ENCODE results near the gene RAVER1. TPM values are rescaled to one million over a fixed set of nuclear protein-coding genes. Genes with fewer than 3 reads are reported as not detected.
A peak's percentile ranks its signal among the peaks of the same experiment; 100 is the strongest.

Gene RAVER1
- total and polyA plus RNA-seq, 2 of the 13 experiments (the other 11 are each of a cell fraction or from before 2014, with no cell fraction given) = 3.6 to 7.9 TPM

GRCh38 chr19:10380313-10381102 is 47.2 kb upstream of the RAVER1 start, which contains the start of gene TYK2 (continued):
- TF ChIP-seq, protein P1, sequence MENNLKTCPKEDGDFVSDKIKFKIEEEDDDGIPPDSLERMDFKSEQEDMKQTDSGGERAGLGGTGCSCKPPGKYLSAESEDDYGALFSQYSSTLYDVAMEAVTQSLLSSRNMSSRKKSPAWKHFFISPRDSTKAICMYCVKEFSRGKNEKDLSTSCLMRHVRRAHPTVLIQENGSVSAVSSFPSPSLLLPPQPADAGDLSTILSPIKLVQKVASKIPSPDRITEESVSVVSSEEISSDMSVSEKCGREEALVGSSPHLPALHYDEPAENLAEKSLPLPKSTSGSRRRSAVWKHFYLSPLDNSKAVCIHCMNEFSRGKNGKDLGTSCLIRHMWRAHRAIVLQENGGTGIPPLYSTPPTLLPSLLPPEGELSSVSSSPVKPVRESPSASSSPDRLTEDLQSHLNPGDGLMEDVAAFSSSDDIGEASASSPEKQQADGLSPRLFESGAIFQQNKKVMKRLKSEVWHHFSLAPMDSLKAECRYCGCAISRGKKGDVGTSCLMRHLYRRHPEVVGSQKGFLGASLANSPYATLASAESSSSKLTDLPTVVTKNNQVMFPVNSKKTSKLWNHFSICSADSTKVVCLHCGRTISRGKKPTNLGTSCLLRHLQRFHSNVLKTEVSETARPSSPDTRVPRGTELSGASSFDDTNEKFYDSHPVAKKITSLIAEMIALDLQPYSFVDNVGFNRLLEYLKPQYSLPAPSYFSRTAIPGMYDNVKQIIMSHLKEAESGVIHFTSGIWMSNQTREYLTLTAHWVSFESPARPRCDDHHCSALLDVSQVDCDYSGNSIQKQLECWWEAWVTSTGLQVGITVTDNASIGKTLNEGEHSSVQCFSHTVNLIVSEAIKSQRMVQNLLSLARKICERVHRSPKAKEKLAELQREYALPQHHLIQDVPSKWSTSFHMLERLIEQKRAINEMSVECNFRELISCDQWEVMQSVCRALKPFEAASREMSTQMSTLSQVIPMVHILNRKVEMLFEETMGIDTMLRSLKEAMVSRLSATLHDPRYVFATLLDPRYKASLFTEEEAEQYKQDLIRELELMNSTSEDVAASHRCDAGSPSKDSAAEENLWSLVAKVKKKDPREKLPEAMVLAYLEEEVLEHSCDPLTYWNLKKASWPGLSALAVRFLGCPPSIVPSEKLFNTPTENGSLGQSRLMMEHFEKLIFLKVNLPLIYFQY (CRISPR knock-in tag; IDR thresholded peaks at IDR 0.05; ENCODE audit: borderline replicate concordance) = peak; percentile 78
- TF ChIP-seq NFRKB (IDR thresholded peaks at IDR 0.05) (no peak), MATR3 (CRISPR knock-in tag; IDR thresholded peaks at IDR 0.05) (no peak), RFXAP (CRISPR knock-in tag; IDR thresholded peaks at IDR 0.05; ENCODE audit: borderline replicate concordance) (peak; percentile 99), REXO4 (CRISPR knock-in tag; IDR thresholded peaks at IDR 0.05; ENCODE audit: borderline replicate concordance) (no peak), ZNF7 (CRISPR knock-in tag; IDR thresholded peaks at IDR 0.05) (no peak), MBD4 (IDR thresholded peaks at IDR 0.05; ENCODE audit: borderline replicate concordance, low read length) (no peak), SIX4 (CRISPR knock-in tag; IDR thresholded peaks at IDR 0.05) (no peak), KDM6A (CRISPR knock-in tag; IDR thresholded peaks at IDR 0.05; ENCODE audit: low read depth) (no peak), ZNF570 (CRISPR knock-in tag; IDR thresholded peaks at IDR 0.05; ENCODE audit: borderline replicate concordance) (no peak), RELA (CRISPR knock-in tag; IDR thresholded peaks at IDR 0.05) (0 out of 2 replicates have a peak, but pooled peaks have one; percentile 40), POGK (CRISPR knock-in tag; conservative IDR thresholded peaks at IDR 0.05) (peak; percentile 44; the same call in 1 of the 2 replicates), ZNF431 (CRISPR knock-in tag; IDR thresholded peaks at IDR 0.05; ENCODE audit: borderline replicate concordance, low read depth) (no peak), SUZ12 (IDR thresholded peaks at IDR 0.05; ENCODE audit: low read depth, low read length) (no peak), ZNF557 (CRISPR knock-in tag; IDR thresholded peaks at IDR 0.05) (0 out of 2 replicates have a peak, but pooled peaks have one; percentile 65), ZNF12 (CRISPR knock-in tag; IDR thresholded peaks at IDR 0.05) (no peak), NR2F6 (IDR thresholded peaks at IDR 0.05) (no peak), NR2F6 (CRISPR knock-in tag; IDR thresholded peaks at IDR 0.05) (no peak; the same call in 1 of the 2 replicates), ZNF124 (CRISPR knock-in tag; IDR thresholded peaks at IDR 0.05) (no peak), KLF12 (CRISPR knock-in tag; IDR thresholded peaks at IDR 0.05; ENCODE audit: borderline replicate concordance) (no peak; the same call in 1 of the 2 replicates)
- TF ChIP-seq, protein P2, sequence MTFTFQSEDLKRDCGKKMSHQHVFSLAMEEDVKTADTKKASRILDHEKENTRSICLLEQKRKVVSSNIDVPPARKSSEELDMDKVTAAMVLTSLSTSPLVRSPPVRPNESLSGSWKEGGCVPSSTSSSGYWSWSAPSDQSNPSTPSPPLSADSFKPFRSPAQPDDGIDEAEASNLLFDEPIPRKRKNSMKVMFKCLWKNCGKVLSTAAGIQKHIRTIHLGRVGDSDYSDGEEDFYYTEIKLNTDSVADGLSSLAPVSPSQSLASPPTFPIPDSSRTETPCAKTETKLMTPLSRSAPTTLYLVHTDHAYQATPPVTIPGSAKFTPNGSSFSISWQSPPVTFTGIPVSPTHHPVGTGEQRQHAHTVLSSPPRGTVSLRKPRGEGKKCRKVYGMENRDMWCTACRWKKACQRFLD (CRISPR knock-in tag; IDR thresholded peaks at IDR 0.05; ENCODE audit: borderline replicate concordance) = no peak; the same call in 1 of the 2 replicates
- TF ChIP-seq, protein P3, sequence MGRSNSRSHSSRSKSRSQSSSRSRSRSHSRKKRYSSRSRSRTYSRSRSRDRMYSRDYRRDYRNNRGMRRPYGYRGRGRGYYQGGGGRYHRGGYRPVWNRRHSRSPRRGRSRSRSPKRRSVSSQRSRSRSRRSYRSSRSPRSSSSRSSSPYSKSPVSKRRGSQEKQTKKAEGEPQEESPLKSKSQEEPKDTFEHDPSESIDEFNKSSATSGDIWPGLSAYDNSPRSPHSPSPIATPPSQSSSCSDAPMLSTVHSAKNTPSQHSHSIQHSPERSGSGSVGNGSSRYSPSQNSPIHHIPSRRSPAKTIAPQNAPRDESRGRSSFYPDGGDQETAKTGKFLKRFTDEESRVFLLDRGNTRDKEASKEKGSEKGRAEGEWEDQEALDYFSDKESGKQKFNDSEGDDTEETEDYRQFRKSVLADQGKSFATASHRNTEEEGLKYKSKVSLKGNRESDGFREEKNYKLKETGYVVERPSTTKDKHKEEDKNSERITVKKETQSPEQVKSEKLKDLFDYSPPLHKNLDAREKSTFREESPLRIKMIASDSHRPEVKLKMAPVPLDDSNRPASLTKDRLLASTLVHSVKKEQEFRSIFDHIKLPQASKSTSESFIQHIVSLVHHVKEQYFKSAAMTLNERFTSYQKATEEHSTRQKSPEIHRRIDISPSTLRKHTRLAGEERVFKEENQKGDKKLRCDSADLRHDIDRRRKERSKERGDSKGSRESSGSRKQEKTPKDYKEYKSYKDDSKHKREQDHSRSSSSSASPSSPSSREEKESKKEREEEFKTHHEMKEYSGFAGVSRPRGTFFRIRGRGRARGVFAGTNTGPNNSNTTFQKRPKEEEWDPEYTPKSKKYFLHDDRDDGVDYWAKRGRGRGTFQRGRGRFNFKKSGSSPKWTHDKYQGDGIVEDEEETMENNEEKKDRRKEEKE (IDR thresholded peaks at IDR 0.05) = no peak

Data from HepG2 (cell line).